Prostate gland (tissue), 2 donors: ENCODE data around the gene HDAC10. TPM values are rescaled to one million over a fixed set of nuclear protein-coding genes. Genes with fewer than 3 reads are reported as not detected.
A peak's percentile ranks its signal among the peaks of the same experiment; 100 is the strongest.

Experiments used
- DNase-seq: peaks from one replicate; pipeline ENCODE4 v3.0.0-alpha.2; 2019; ENCODE audit warnings: low spot score
- H3K27ac ChIP-seq, 2 donors: fragments of 200-600 bp; sonication (generic); 2 replicates each; pipeline ENCODE4 v1.5.1; 2017 to 2019
- H3K27me3 ChIP-seq: fragments of 200-600 bp; sonication (generic); replicated peaks from 2 replicates; pipeline ENCODE4 v1.5.1; 2019; ENCODE audit not compliant: insufficient read depth
- H3K36me3 ChIP-seq, 2 donors: fragments of 200-600 bp; sonication (generic); 1 replicate in 1 of 2; 2 replicates in 1 of 2; pipeline versions ENCODE4 v1.5.1 to v1.8.1; 2017 to 2019
- H3K4me1 ChIP-seq: fragments of 200-600 bp; sonication (generic); replicated peaks from 2 replicates; pipeline ENCODE4 v1.5.1; 2019
- H3K4me3 ChIP-seq, 2 donors: fragments of 200-600 bp; sonication (generic); 2 replicates each; pipeline ENCODE4 v1.5.1; 2017 to 2019
- H3K9me3 ChIP-seq: fragments of 200-600 bp; sonication (generic); 2 replicates; pipeline ENCODE4 v1.5.1; 2017
- CTCF ChIP-seq, 4 experiments: fragments of 200-600 bp in 2 of 4; fragments of 450-650 bp in 2 of 4; sonication (generic) in 2 of 4; IDR thresholded peaks; 1 replicate in 3 of 4; 2 replicates in 1 of 4; pipeline ENCODE4 v1.5.1; 2016 to 2019; ENCODE audit warnings: antibody characterized with exemption in 4 of 4, mild to moderate bottlenecking in 2 of 4, moderate library complexity in 2 of 4
- POLR2A ChIP-seq: fragments of 450-650 bp; IDR thresholded peaks from one replicate; pipeline ENCODE4 v1.6.1; 2016; ENCODE audit warnings: antibody characterized with exemption, mild to moderate bottlenecking
- POLR2AphosphoS5 ChIP-seq: sonication (generic); formaldehyde crosslinking; IDR thresholded peaks from one replicate; pipeline ENCODE4 v1.6.1; 2017; ENCODE audit warnings: antibody characterized with exemption
- WGBS: methylation state at CpG from one replicate; pipeline ENCODE4 v1.1.5; 2018; 5-methylcytosine and 5-hydroxymethylcytosine counted together
- intact Hi-C: fragments of 100-400 bp; cut with DNase I; formaldehyde crosslinking; loops from one replicate; pipeline ENCODE4 v1.14.2; 2022
- total RNA-seq, 2 donors: library from RNA; depleted of rRNA; stranded (reverse); fragments of >200 nt; gene quantifications; one replicate each; pipeline ENCODE4 v1.1.0, GENCODE V29; 2016

The HDAC10 gene
- total RNA-seq, 2 donors from 2014 or later, result 36.9 to 41.3 TPM

GRCh38 chr22:50264104-50264745, 13.2 kb upstream of the HDAC10 start:
- DNase-seq, result no peak
- no peaks in the 10 kb centered on the region for H3K36me3 ChIP-seq
- no peak for TF ChIP-seq POLR2AphosphoS5
- TF ChIP-seq POLR2A, result no peak
- no peak for TF ChIP-seq CTCF (IDR thresholded peaks at IDR 0.05)
- no peak overlapping the region for H3K27ac ChIP-seq
- no peaks in the 10 kb centered on the region for H3K27me3 ChIP-seq
- H3K4me3 ChIP-seq, result no peak overlapping the region
- intact Hi-C loops, result no loop called here
- 91% methylated on average over 15 of the region's 15 CpGs for WGBS
- peaks cover 14% of the 10 kb centered on the region for H3K4me1 ChIP-seq
- H3K9me3 ChIP-seq, result no peaks in the 10 kb centered on the region

DNA sequence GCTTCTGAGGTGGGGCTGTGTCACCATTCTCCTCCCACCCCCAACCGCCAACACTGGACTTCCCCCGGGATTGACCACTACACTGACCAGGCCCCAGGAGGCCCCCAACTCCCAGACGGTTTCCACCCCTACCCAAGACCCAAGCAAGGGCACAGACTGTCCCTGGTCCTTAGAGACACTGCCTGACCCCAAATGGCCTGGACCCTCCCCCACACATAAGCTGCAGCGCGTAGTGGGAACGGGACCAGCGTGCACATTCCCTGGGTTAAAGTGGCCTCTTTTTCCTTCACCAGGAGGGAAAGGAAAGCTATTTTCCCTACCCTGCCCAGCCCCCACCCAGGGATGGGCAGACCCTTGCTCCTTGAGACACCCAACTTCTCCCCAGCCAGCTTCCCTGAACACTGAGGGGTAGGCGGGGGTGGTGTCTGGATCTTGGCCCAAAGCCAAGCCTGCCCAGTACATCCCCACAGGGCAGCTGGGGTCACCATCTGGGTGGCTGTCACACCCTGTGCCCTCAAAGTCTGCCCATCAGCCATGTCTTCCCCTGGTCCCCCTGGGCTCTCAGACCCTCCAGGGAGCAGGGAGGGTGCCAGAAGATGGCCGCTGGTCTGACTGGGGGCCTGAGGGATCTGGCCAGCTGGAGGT, 12.0 kb upstream of the HDAC10 start:
- Histone ChIP-seq H3K4me1 (peaks cover 8% of the 10 kb centered on the region), H3K27ac (no peak overlapping the region), H3K27me3 (no peaks in the 10 kb centered on the region), H3K4me3 (no peak overlapping the region), H3K9me3 (no peaks in the 10 kb centered on the region), H3K36me3 (no peaks in the 10 kb centered on the region)
- whole genome bisulfite sequencing, result 81% methylated on average over 9 of the region's 9 CpGs
- DNase-seq, result no peak
- intact Hi-C loops, result no loop called here
- TF ChIP-seq POLR2AphosphoS5 (no peak), CTCF (IDR thresholded peaks at IDR 0.05) (no peak), POLR2A (no peak)

- DNase-seq, result no peak
- no peaks in the 10 kb centered on the region for H3K27me3 ChIP-seq
- intact Hi-C loops, result no loop called here
- H3K36me3 ChIP-seq, result no peaks in the 10 kb centered on the region
- no peak overlapping the region for H3K27ac ChIP-seq
- H3K4me1 ChIP-seq, result peaks cover 4% of the 10 kb centered on the region
- WGBS, result 76% methylated on average over 7 of the region's 7 CpGs
- no peak for TF ChIP-seq CTCF (IDR thresholded peaks at IDR 0.05)
- no peak for TF ChIP-seq POLR2A
- TF ChIP-seq POLR2AphosphoS5, result no peak
- H3K9me3 ChIP-seq, result no peaks in the 10 kb centered on the region
- H3K4me3 ChIP-seq, result no peak overlapping the region
These were observed 11.4 kb upstream of the HDAC10 start for GRCh38 chr22:50262460-50262911.

DNA sequence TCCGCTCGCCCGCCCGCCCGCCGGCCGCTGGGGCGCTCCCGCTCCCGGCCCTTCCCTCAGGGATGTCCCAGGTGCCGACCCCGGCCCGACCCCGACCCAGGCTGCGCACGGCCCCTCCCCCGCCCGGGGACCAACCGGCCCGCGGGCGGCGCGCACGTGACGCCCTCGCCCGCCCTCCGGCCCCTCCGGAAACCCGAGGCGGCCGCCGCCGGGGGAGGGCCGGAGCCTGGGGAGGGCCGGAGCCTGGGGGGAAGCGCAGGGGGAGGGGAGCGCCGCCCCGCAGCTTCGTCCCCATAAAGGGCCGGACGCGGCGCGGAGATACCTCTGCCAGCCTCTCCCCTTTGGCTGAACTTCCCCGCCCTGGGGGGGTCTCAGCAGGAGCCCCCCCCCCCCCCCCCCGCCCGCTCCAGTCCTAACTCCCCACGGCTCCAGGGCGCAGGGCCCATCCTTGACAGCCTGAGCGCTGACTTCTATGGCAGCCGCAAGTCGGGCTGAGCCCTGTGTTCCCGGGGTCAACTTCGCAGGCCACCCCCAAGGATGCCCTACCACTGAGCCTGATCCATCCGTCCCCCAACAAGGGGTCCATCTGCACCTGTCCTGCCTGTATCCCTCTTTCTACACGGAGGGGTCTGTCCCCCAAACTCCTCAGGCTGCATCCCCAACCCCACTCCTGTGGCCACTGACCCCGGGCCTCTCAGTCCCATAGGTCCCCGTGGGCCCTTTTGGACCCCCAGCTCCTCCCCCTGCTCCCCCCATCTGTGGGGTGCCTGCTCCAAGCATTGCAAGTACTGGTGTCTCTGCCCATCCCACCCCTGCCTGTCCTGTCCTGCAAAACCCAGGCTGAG, 10.8 kb upstream of the HDAC10 start, which contains the start of gene MAPK12:
MAPK12 (minus strand) TSS at position 69 of the 845 bp plus-strand sequence. CDS start 174 bp downstream, outside the sequence.
- H3K27me3 ChIP-seq, result no peaks in the 10 kb centered on the region
- H3K27ac ChIP-seq, result peak within 1 kb of the TSS; percentile 42 to 51
- peak within 1 kb of the TSS; percentile 43 to 49 for H3K4me3 ChIP-seq
- peaks cover 4% of the 10 kb centered on the region for H3K4me1 ChIP-seq
- WGBS, result 9% methylated on average over 17 of the region's 61 CpGs
- no peaks in the 10 kb centered on the region for H3K9me3 ChIP-seq
- TF ChIP-seq POLR2A, result no peak
- no peak for TF ChIP-seq POLR2AphosphoS5
- no peak for TF ChIP-seq CTCF (IDR thresholded peaks at IDR 0.05)
- intact Hi-C loops, result no loop called here
- no peaks in the 10 kb centered on the region for H3K36me3 ChIP-seq
- no peak for DNase-seq
